HUES48 (cell line): ENCODE results near the gene NT5DC4.

Experiments used
- H3K27ac ChIP-seq: one replicate; pipeline ENCODE4 v1.7.0; 2013; ENCODE audit warnings: low read depth, low read length, inconsistent platforms
- H3K27me3 ChIP-seq: 2 replicates; pipeline ENCODE4 v1.6.1; 2013; ENCODE audit warnings: mild to moderate bottlenecking, low read length; ENCODE audit not compliant: control insufficient read depth, insufficient read depth
- H3K36me3 ChIP-seq: 2 replicates; pipeline ENCODE4 v1.6.1; 2013; ENCODE audit warnings: low read length; ENCODE audit not compliant: control insufficient read depth, insufficient read depth
- H3K4me1 ChIP-seq: 2 replicates; pipeline ENCODE4 v1.6.1; 2013; ENCODE audit warnings: mild to moderate bottlenecking, low read length; ENCODE audit not compliant: control insufficient read depth, insufficient read depth
- H3K4me3 ChIP-seq: 2 replicates; pipeline ENCODE4 v1.5.1; 2013; ENCODE audit warnings: mild to moderate bottlenecking, low read depth, low read length
- H3K9ac ChIP-seq: 2 replicates; pipeline ENCODE4 v1.6.1; 2013; ENCODE audit warnings: mild to moderate bottlenecking, low read depth, low read length, moderate library complexity
- H3K9me3 ChIP-seq: 2 replicates; pipeline ENCODE4 v1.6.1; 2013; ENCODE audit warnings: low read length; ENCODE audit not compliant: control insufficient read depth, insufficient read depth

Gene NT5DC4

DNA sequence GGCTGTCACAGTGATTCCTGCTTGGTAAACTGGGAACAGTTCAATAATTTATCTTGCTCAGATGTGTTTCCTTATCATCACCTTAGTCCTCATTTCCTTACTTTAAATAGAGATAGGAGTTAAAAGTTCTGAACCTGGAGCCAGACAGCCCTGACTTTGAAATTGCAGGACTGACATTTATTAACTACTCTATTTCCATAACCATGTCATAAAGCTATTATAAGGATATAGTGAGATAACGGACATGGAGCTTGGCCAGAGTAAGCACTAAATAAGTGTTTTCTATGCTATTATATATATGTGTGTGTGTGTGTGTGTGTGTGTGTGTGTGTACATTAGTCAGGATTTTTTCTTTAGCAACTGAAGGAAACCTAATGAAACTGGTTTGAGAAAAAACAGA, 13.1 kb downstream of the NT5DC4 start:
- Histone ChIP-seq H3K27me3 (no peaks in the 10 kb centered on the region), H3K9me3 (no peaks in the 10 kb centered on the region), H3K9ac (no peak overlapping the region), H3K27ac (no peak overlapping the region), H3K36me3 (peaks cover 16% of the 10 kb centered on the region), H3K4me1 (no peaks in the 10 kb centered on the region), H3K4me3 (no peak overlapping the region)

DNA sequence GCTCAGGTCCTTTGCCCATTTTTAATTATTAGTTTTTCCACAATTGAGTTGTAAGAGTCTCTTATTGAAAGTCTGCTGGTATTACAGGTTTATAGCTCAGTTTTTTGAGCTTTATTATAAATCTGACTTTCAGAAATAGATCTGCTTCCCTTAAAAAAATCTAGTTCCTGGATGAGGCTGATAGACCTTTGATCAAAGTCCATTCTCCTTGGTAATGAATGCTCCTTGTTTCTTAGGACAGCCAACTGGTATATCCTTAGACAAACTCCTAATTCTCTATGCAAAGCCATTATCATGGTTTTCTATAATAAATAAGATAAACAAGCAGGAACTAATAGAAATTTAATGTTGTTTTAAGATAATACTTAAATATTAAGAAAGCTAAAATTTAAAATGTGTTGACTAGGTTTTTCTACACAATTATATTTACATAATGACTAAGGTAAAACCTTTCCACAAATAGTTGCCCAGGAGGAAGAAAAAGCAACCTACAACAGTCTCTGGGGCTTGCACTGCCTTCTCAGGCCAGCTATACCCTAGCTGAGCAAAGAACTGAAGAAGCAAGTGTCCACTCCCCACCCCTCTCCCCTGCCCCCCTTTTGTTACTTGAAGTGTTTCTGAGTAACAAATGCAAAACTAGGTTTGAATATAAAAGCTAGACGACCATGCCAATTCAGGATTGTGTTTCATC, 16.9 kb downstream of the NT5DC4 start:
- no peaks in the 10 kb centered on the region for H3K27me3 ChIP-seq
- H3K36me3 ChIP-seq, result peaks cover 54% of the 10 kb centered on the region
- no peaks in the 10 kb centered on the region for H3K9me3 ChIP-seq
- no peak overlapping the region for H3K4me3 ChIP-seq
- H3K4me1 ChIP-seq, result no peaks in the 10 kb centered on the region
- no peak overlapping the region for H3K9ac ChIP-seq
- H3K27ac ChIP-seq, result no peak overlapping the region

DNA sequence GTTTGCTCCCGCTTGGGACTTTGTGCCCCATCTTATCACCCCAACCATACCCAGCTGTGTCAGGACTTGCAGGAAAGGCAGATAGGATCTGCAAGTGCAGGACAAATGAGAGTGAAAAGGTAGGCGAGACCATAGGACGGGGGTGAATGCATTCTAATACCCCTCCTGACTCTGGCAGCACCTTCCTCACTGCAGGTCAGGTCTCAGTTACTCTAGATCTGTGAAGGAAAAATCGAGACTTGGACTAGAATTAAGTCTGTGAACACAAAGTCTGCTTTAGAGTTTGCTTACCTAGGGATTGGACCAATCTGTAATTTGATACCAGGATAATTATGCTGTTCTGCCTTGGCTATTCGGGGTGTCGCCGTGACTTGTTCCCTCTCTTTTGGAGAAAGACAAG, 19.7 kb downstream of the NT5DC4 start:
- Histone ChIP-seq H3K4me1 (no peaks in the 10 kb centered on the region), H3K27me3 (no peaks in the 10 kb centered on the region), H3K27ac (no peak overlapping the region), H3K4me3 (no peak overlapping the region), H3K36me3 (peaks cover 71% of the 10 kb centered on the region), H3K9ac (no peak overlapping the region), H3K9me3 (no peaks in the 10 kb centered on the region)

DNA sequence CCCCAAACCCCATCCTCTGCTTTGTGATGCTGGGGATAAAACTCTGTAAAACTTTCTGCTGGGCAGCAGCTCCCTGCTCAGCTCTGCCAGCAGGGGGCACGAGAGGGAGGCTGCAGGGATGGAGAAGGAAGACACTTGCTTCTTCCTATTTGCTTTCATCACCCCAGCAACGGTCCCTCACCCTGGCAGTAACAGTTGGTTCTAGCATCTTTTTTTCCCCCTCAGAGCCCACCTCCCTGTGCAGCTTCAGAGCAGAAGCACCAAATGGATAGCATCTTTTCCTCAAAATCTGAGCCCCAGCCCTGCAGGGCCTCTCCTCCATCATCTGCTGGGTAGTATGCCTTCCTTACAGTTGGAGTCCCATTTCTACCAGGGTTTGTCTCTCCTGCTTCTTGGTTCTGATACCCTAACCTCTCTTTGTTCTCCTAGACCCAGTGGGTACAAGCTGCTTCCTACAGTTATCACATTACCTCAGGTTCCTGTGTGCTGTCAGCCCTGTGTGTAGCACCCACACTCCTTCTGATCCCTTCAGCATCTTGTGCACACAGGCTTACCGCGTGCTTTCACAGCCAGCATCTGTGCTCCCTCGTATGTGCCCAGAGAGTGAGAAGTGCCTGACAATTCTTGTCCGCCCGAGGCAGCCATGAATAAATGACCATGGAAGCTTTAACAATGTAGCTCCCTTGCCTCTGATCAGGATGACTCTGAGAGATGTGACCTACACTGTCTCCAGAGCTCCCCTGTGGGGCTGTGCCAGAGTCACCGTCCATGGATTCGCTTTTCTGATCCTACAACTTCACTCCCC, 29.1 kb downstream of the NT5DC4 start:
- no peaks in the 10 kb centered on the region for H3K27me3 ChIP-seq
- peaks cover 68% of the 10 kb centered on the region for H3K36me3 ChIP-seq
- H3K9ac ChIP-seq, result no peak overlapping the region
- H3K4me1 ChIP-seq, result 0 out of 2 replicates have a peak, but pooled peaks cover 3% of the 10 kb centered on the region
- no peak overlapping the region for H3K4me3 ChIP-seq
- H3K9me3 ChIP-seq, result no peaks in the 10 kb centered on the region
- no peak overlapping the region for H3K27ac ChIP-seq

DNA sequence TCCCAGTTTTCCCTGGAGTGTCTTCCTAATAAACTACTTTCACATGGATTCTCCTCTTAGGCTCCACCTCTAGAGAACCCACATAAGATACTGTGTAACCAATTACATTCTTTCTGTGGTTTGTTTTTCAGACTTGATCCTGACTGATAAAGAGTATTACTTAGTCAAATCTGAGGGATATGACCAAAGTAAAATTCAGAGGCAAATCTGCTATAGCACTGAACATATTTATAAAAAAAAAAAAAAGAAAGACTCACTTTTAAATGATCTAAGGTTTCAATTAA, 29.7 kb downstream of the NT5DC4 start:
- Histone ChIP-seq H3K27ac (no peak overlapping the region), H3K4me1 (0 out of 2 replicates have a peak, but pooled peaks cover 3% of the 10 kb centered on the region), H3K4me3 (no peak overlapping the region), H3K9ac (no peak overlapping the region), H3K27me3 (no peaks in the 10 kb centered on the region), H3K9me3 (no peaks in the 10 kb centered on the region), H3K36me3 (peaks cover 71% of the 10 kb centered on the region)

DNA sequence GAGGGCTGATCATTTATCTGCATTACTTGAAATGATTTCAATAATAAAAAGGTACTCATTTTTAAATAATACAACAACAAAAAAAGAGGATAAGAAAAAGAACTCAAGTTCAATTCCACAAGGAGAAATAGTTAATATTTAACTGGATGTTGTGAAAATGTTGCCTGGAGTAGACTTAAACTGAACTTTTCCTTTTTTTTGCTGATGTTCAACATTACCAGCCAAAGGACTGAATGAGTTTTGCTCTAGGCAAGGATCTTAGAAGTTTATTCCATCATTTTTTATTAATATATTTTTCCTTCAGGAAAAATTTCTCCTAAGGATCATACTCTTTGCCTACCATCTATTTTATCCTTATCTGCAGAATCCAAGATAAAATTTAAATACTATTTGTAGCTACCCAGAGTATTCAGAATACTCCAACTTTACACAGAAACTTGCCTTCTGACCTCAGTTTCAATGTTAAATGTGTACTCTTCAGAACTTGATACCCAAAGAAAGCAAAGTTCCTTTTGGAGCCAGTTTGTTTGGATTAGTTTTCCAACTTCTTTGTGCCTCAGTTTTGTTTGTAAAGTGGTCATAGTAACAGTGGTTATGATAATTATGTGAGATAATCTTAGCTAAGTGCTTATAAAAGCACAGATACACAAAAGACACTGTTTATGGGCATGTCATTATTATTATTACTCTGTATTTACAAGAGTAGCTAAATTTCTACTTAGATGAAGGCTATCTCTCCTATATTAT, 30.8 kb downstream of the NT5DC4 start:
- Histone ChIP-seq H3K27ac (no peak overlapping the region), H3K36me3 (peaks cover 72% of the 10 kb centered on the region)

DNA sequence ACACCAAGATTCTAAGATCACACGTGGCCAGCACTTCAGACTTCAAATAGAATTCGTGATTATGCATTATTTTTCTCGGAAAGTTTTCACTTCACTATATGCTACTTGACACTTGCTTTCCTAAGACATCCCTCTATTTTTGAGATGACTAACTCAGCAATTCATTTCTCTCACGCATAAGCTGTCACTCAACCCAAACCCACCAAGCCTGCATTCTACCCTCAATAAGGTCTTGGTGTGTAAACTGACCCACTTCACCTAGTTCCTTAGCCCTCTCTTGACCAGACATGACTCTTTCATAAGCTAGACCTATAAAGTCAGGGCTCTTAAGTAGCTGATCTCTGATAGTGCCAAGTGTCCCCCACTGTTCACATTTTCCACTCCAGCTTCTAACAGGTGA, 31.8 kb downstream of the NT5DC4 start:
- no peaks in the 10 kb centered on the region for H3K27me3 ChIP-seq
- H3K36me3 ChIP-seq, result peaks cover 74% of the 10 kb centered on the region
- H3K4me3 ChIP-seq, result no peak overlapping the region
- H3K27ac ChIP-seq, result no peak overlapping the region
- 0 out of 2 replicates have a peak, but pooled peaks cover 3% of the 10 kb centered on the region for H3K4me1 ChIP-seq
- no peaks in the 10 kb centered on the region for H3K9me3 ChIP-seq
- H3K9ac ChIP-seq, result no peak overlapping the region

More for the DNA sequence above, 30.8 kb downstream of the NT5DC4 start:
- Histone ChIP-seq H3K27me3 (no peaks in the 10 kb centered on the region), H3K4me1 (0 out of 2 replicates have a peak, but pooled peaks cover 3% of the 10 kb centered on the region), H3K9ac (no peak overlapping the region), H3K4me3 (no peak overlapping the region), H3K9me3 (no peaks in the 10 kb centered on the region)

DNA sequence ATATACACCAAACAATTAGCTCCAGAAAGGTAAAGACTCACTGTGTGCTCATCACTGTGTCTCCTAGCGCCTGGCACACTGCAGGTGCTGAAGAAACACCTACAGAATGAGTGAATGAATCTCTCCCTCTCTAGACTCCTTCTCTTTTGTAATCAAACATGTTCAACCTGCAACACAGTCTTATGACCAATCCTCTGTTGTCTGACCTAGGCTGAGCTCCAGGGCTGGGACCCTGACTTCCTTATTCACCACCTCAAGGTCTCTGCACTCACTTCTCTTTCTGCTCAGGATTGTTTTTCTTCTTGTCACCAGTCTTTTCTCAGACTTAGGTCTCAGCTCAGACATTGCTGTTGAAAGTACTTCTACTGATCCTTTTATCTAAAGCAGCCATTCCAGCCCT, 33.7 kb downstream of the NT5DC4 start:
- H3K9ac ChIP-seq, result no peak overlapping the region
- H3K9me3 ChIP-seq, result no peaks in the 10 kb centered on the region
- H3K4me3 ChIP-seq, result no peak overlapping the region
- H3K4me1 ChIP-seq, result 0 out of 2 replicates have a peak, but pooled peaks cover 3% of the 10 kb centered on the region
- no peak overlapping the region for H3K27ac ChIP-seq
- H3K27me3 ChIP-seq, result no peaks in the 10 kb centered on the region
- peaks cover 91% of the 10 kb centered on the region for H3K36me3 ChIP-seq

DNA sequence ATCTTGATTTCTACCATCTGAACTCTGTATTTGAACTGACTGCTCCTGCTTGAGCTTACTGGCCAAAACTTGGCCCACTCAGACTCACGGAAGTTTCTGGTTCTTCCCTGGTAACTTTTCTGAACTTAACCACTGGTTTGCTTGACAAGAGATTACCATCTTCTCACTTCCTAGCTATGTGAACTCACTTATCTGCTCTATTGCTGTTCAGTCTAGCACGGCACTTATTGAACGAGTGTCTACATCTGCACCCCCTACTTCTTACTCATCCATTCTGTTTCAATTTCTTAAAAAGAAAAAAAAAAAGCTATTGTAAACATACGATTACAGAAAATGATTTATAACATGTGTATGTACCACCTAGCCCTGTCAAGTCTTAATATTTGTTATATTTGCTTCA, 34.6 kb downstream of the NT5DC4 start:
- peaks cover 92% of the 10 kb centered on the region for H3K36me3 ChIP-seq
- no peak overlapping the region for H3K4me3 ChIP-seq
- no peak overlapping the region for H3K9ac ChIP-seq
- no peak overlapping the region for H3K27ac ChIP-seq
- H3K9me3 ChIP-seq, result no peaks in the 10 kb centered on the region
- no peaks in the 10 kb centered on the region for H3K27me3 ChIP-seq
- no peaks in the 10 kb centered on the region for H3K4me1 ChIP-seq

DNA sequence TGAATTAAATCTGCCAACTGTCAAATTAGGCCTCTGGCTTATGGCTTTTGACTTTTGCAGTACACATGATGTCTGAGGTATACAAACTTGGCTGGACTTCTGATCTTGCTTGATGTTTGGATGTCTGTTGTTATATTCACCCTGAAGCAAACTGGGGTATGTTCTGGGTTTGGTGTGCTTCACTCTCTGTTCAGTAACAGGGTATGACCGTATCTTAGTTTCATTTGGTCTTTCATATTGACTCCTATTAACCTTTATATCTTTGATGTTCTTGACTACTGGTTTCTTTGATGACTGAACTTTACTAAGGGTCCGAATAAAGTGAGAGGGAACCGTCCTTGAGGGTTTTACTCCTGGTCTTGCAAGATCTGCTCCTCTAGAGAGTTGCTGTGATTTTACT, 35.4 kb downstream of the NT5DC4 start:
- Histone ChIP-seq H3K4me3 (no peak overlapping the region), H3K27ac (no peak overlapping the region), H3K36me3 (peaks cover 90% of the 10 kb centered on the region), H3K27me3 (no peaks in the 10 kb centered on the region), H3K9me3 (no peaks in the 10 kb centered on the region), H3K9ac (no peak overlapping the region), H3K4me1 (no peaks in the 10 kb centered on the region)

DNA sequence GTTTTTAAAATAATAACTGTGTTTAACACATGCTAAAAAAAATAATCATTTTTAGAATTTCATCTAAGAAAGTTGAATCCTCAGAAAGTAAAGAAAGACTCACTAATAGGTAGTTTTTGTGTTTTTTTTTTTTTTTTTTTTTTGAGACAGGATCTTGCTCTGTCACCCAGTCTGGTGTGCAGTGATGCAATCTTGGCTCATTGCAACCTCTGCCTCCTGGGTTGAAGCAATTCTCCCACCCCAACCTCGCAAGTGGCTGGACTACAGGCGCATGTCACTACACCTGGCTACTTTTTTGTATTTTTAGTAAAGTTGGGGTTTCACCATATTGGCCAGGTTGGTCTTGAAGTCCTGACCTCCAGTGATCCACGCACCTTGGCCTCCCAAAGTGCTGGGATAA, 36.4 kb downstream of the NT5DC4 start:
- no peak overlapping the region for H3K27ac ChIP-seq
- peaks cover 89% of the 10 kb centered on the region for H3K36me3 ChIP-seq
- H3K9me3 ChIP-seq, result no peaks in the 10 kb centered on the region
- H3K27me3 ChIP-seq, result no peaks in the 10 kb centered on the region
- H3K9ac ChIP-seq, result no peak overlapping the region
- no peaks in the 10 kb centered on the region for H3K4me1 ChIP-seq
- no peak overlapping the region for H3K4me3 ChIP-seq
